ENCODE results near the gene RPP25L.
"Not testable (repeated sequence)": the region's sequence is repeated elsewhere in the genome, so short reads cannot be mapped to it uniquely, and the experiment has no call there.

The RPP25L gene, protein sequence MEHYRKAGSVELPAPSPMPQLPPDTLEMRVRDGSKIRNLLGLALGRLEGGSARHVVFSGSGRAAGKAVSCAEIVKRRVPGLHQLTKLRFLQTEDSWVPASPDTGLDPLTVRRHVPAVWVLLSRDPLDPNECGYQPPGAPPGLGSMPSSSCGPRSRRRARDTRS

DNA sequence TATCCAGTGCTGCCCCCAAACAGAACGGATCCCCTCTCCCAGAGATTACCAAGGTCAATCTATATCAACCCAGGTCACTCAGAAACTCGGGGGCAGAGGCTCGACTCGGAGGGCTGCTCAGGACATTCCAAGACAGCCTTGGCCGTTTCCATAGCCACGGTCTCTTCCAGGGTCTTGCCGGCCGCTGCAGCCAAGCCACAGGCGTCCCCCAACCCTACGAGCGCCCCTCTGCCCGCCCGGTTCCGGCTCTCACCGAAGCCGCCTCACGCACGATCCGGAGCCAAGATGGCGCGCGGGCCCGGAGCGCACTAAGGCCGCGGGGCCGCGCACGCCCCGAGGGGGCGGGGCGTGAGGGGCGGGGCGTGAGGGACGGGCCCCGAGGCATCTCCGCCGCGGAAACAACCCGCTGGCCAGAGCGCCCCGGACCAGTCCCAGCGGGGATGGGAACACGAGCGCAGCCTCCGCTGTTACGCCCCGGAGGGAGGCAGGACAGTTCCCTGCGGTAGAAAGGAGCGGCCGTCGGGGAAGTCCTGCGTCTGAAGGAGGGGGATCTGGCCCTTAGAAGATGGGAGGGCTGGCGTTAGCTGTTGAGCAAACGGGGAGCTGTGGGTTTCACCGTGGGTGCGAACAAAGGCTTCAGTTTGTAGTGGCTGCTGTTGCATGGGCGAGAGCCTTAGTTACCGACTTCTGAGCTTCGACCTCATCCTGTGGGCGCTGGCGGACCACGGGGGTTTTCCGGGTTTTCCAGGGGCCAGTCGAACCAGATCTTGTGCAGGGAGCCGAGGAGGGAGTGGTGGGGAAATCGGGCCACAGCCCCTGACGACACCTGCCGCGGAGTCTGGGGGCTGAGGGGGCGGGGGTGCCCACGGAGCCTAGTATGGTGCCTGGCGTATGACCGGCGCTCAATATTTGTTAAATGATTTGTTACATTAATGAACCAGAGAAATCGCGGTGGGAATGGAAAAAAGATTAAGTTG is at the start of gene RPP25L:
Gene RPP25L, minus strand, starts transcription at position 287 of the 977 bp plus-strand sequence. CDS start 801 bp downstream, outside the sequence.
- DNase-seq (ENCODE audit: low read depth), result peak; percentile 86

DNA sequence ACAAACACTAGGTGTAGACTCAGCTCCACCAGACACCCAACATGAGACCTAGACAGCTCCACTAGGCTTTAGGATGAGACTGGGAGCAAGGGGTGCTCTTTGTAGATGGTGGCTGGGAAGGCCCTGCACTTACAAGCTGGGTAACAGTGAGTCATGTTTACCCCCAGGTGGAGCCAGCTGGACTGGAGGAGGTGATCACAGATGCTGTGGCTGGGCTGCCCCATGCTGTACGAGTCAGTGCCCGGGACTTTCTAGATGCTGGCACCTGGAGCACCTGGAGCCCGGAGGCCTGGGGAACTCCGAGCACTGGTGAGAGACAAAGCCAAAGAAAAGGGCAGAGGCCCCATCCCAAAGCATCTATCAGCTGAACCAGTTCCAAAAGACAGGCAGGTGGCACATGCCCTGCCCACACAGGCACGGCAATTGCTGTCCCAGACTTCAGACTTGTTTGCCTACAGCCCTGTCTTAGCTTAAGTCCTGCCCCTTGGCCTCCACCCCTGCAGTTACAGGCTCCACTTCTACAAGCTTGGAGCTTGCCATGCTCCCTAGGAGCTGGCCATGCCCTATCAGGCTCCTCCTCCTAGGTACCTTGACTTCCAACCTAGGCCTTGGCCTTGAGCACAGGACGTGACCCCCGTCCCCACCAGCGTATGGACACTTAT is 47.8 kb upstream of the RPP25L start:
- no peak for DNase-seq (ENCODE audit: low read depth)

DNA sequence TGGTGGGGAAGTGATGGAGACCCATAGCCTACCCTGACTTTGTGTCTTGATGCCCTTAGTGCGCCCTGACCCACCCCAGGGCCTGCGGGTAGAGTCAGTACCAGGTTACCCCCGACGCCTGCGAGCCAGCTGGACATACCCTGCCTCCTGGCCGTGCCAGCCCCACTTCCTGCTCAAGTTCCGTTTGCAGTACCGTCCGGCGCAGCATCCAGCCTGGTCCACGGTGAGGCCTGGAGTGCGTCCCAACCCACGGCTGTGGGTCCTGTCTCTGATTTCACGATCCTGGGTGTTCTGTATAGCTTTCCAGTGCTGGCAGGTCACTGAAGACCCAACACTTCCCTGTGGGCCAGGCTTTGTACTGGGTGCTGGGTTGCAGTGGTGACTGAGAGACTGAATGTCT is 46.6 kb upstream of the RPP25L start:
- no peak for DNase-seq (ENCODE audit: low read depth)

DNA sequence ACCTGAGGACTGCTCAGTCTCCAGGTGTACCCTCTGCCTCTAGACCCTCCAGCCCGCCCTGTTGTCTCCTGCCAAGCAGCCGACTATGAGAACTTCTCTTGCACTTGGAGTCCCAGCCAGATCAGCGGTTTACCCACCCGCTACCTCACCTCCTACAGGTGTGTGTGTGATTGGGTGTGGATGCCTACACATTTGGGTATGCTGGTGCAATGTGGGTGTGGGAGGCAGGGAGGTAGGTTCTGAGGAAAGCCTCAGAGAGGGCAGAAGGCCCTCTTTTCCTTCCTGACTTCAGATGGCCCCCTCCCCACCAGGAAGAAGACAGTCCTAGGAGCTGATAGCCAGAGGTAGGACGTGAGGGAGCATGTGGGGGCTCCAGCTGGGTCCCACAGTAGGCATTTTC is 45.1 kb upstream of the RPP25L start:
- DNase-seq (ENCODE audit: low read depth), result no peak

DNA sequence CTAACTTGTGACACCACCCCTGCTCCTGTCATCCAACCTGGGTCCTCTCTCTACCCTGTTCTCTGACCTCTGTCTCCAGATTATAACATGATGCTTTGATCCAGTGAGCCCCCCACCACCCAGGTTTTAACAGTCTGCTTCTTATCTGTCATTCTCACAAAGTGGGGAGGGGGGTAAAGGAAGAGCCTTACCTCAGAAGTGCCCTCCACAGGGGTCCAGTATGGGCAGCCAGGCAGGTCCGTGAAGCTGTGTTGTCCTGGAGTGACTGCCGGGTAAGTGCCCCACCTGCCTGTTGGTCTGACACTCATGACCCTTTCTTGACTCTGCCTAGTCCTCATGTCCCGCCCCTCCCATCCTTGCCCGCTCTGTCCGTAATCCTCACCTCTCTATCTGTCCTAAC is 43.5 kb upstream of the RPP25L start:
- no peak for DNase-seq (ENCODE audit: low read depth)

DNA sequence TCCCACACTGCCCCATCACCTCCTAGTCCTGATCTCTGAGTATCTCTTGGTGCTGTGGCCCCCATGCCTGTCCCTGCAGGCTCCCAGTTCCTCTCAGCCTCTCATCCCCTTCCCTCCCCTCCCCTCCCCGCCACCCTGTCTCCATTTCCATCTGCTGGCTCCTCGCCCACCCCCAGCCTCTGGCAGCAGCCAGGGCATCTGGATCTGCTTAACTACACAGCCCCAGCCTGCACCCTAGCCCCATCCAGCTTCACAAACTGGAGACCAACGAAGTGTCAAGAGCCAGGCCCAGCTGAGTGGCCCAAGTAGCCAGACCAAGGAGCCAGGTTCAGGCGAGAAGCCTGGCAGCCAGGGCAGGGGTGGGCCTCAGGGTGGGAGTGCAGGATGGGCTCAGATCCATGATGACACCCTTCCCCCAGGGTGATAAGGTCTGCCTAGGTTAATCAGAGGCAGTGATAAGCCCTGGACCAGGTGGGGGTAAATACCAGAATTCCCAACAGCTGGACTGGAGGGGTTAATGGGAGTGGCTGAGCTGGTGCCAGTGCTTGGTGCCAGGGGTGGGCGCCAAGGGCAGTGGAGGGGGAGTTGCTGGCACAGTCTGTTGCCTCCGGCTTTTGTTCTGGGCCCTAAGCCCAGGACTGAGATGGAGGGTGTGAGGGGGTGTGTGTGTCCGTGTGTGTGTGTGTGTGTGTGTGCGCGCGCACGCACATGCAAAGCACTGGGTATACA is 42.6 kb upstream of the RPP25L start:
- DNase-seq (ENCODE audit: low read depth), result no peak

DNA sequence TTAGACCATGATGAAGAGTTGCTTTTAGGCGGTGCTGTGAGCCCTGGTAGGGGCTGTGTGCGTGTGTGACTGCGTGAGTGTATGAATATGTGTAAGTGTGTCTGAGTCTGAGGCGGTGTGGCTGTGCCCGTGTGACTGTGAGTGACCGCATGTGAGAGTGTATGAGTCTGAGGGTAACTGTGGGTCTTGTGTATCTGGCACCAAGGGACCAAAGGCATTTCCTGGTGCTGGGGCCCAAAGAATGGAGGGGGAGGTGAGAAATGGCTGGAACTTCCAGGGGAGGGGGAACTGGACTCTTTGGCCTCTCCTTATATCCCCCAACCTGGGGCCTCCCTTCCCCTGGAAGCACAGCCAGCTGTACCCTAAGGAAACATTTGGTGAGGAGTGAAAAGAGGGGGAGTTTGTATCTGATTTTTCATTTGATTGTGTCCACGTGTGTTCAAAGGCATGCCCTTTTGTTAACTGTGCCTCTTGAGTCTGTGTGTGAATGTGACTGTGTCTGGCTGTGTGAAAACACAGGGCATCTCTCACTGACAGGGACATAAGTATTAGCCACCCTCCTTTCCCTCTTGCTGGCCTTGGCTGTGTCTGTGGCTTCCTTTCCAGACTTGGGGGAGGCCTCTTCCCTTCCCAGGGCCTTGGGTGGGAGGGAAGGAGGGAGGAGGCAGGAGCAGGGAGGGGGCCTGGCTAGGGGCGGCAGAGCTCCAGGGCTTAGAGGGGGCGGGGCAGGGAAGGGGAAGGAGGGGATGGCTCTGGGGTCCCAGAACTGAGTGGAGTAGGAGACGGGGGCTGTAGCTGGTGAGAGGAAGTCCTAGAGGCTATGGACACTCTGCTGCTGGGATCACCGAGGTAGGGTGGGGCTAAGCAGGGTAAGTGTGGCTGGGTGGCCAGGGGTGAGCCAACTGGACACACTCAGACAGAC is 41.5 kb upstream of the RPP25L start:
- DNase-seq (ENCODE audit: low read depth), result no peak

DNA sequence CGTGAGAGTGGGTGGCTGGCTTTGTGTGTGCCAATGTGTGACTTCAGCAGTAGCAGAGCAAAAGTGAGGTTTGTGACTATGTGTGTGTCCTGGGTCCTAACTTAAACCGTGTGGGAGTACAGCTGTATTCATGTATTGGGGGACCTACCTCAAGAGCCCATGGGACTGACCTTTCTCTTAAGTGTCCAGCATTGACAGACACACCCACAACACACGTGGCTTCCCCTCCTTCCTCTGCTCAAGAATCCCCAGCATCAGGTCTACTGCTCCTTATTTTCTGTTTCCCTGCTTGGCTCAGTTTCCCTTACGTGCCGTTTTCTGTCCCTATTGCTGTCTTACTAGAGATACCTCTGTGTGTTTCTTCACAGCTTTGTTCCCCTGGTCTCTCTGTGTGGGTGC is 40.7 kb upstream of the RPP25L start:
- no peak for DNase-seq (ENCODE audit: low read depth)

DNA sequence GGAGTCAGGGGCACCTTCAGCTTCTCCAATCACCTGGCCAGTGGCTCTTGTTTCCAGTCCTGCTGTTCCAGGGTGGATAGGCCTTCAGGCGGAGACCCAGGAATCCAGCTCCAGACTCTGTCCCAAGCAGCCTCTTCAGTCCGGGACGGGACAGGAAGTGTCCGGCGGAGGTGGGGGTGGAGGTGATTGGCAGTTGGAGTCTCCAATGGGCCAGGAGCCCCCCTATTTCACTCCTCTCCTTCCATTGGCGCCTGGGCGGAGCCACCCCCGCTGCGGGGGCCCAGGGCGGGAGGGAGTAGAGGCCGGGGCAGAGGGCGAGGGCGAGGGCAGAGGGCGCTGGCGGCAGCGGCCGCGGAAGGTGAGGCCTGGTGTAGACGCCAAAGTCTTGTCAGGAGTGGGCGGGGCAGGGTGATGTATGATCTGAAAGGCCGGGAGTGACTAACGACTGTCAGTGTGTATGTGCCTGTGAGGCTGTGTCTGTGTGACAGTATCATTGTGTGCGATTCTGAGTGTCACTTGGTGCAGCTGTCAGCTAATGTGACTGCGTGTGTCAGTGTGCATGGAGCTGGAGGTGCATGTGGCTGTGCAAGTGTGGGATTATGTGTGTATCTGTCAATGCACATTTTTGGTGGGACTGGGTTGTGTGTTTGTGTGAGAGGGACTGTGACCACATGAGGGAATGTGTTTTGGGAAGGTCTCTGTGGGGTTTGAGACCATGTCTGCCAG is 40.1 kb upstream of the RPP25L start, which contains the start of gene IL11RA:
Gene IL11RA, plus strand, starts transcription at position 310 of the 726 bp plus-strand sequence. CDS start 3,033 bp downstream, outside the sequence.
- DNase-seq (ENCODE audit: low read depth), result no peak

DNA sequence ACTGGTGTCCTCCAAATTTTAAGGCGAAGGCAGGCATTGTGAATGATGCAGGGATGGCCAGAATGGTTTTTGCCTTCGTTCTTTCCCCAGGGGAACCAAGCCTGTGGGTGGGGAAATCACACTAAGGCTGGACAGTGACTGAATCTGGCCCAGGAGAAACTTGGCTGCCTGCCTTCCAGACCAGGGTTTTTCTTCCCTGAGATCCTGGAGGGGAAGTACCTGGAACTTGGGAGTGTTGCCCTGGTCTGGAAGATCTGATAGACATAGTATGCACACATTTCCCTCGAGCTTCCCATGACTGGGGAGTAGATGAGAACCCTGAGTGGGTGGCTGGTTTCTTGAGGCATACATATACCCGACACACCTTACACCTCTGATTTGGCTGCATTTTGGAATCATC is 39.4 kb upstream of the RPP25L start:
- DNase-seq (ENCODE audit: low read depth), result no peak

DNA sequence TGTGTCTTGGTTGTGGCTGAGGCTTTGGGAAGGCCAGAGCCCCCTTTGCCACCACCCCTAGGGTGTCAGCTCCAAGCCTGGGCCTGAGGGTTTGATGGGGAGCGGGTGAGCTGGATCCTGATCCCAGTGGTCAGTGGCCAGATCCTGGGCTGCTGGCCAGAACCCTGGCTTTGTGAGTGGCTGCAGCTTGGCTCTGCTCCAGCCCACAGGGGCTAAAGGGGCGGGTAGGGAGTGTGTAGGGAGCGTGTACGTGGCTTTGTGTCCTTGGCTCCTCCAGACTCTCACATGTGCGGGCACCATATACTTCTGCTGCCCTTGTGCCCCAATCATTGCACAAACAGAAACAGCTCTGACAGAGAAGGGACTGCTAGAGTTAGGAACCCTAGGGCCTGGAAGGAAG is 38.9 kb upstream of the RPP25L start:
- no peak for DNase-seq (ENCODE audit: low read depth)

DNA sequence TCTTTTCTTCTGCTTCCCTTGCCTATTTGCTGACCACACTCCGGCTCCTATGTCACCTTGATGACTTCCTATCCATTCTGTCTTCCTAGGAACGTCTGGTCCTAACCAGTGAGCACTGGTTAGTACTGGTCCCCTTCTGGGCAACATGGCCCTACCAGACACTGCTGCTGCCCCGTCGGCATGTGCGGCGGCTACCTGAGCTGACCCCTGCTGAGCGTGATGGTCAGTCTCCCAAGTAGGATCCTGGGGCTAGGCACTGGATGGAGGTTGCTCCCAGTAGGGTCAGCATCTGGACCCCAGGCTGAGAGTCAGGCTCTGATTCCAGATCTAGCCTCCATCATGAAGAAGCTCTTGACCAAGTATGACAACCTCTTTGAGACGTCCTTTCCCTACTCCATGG is 36.8 kb upstream of the RPP25L start:
- no peak for DNase-seq (ENCODE audit: low read depth)

DNA sequence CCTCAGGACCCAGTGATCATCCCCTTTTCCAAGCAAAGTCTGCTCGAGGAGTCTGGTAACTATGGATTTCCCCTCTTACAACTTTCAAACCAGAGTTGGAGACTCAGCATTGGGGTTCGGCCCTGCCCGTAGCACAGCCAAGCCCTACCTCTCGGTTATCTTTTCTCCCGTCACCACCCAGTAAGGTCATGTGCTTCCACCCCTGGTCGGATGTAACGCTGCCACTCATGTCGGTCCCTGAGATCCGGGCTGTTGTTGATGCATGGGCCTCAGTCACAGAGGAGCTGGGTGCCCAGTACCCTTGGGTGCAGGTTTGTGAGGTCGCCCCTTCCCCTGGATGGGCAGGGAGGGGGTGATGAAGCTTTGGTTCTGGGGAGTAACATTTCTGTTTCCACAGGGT is 35.8 kb upstream of the RPP25L start:
- no peak for DNase-seq (ENCODE audit: low read depth)

DNA sequence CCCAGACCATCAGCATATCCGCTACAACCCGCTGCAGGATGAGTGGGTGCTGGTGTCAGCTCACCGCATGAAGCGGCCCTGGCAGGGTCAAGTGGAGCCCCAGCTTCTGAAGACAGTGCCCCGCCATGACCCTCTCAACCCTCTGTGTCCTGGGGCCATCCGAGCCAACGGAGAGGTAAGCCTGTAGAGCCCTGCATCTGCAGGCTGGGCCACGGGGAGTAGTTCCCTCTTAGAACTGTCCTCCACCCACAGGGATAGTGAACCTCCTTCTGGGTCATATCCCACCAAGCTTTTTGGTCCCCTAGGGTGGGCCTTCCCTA is 35.1 kb upstream of the RPP25L start:
- DNase-seq (ENCODE audit: low read depth), result no peak

DNA sequence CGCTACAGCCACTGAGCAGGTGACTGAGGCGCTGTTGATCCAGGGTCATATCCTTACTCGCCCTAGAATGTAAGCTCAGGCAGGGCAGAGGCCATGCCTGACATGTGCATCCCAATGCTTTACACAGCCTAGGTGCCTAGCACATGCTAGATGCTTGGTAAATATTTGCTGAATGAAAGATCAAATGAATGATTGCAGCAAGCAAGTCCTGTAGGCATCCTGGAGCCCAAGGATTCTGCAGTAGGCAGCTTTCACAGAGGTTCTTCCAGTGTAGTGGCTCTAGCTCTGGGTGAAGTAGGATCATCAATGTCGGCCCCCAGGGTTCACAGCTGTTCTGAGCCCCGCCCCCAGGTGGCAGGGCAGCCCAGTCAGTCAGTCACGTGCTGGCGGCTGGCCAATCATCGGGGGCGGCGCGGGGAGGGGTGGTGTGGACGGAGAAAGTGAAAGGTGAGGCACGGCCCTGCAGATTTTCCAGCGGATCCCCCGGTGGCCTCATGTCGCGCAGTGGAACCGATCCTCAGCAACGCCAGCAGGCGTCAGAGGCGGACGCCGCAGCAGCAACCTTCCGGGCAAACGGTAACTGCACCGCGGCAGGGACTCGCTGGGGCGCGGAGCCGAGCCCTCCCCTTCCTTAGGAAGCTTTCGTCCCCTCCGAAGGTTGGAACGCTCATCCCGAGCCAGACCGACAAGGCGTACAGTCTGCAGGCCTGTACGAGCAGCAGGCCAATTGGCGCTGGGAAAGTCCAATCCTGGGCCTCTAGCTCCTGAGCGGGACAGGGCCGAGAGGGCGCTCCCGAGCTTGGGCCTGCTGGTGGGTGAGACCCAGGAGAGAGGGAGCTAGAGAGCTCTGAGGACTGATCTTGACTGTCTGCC is 34.5 kb upstream of the RPP25L start, which contains the start of gene GALT:
Gene GALT, plus strand, starts transcription at position 465 of the 873 bp plus-strand sequence. Its CDS starts 30 bp downstream, at position 495.
- peak; percentile 99 for DNase-seq (ENCODE audit: low read depth)

DNA sequence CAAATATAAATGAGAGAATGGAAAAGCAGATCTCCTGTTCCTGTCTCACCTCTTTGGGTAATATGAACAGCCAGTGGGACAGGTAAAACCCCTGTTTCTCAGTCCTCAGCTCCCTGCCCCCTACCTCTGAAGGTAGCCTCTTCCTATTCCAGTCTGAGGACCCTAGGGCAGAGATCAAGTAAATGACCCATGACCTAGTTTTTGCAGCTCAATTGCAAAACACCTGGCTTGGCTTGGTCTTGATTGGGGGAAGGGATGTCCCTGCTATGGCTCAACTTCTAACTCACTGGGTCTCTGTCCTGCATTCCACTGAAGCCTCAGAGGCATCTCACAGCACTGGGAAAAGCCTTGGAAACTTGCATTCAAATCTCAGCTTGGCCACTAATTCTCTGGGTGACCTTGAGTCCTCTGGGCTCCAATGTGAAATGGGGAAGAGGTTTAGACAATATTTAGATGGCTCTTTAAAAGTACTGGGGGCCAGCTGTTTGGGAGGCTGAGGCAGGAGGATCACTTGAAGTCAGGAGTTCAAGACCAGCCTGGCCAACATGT is 32.9 kb upstream of the RPP25L start:
- DNase-seq (ENCODE audit: low read depth), result no peak

DNA sequence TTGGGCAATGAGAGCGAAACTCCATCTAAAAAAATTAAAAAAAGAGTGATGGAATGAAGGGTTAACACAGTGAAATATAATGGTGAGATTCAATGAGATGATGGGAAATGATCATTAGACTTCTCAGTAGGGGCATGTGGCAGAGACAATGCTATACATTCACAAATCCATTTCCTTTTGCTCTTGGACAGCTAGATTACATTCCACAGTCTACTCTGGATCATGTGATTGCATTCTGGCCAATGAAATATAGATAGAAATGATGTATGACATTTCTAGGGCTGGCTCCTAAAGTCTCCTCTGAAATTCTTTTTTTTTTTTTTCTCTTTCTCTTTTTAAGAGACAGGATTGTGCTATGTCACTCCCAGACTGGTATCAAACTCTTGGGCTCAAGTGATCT is 30.8 kb upstream of the RPP25L start:
- DNase-seq (ENCODE audit: low read depth), result no peak

DNA sequence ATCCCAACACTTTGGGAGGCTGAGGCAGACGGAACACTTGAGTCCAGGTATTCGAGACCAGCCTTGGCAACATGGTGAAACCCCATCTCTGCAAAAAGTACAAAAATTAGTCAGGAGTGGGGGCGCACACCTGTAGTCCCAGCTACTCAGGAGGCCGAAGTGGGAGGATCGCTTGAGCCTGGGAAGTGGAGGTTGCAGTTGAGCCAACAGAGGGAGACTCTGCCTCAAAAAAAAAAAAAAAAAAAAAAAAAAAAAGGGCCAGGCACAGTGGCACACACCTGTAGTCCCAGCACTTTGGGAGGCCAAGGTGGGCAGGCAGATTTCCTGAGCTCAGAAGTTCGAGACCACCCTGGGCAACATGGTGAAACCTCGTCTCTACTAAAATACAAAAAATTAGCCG is 27.4 kb upstream of the RPP25L start:
- DNase-seq (ENCODE audit: low read depth), result not testable (repeated sequence)

DNA sequence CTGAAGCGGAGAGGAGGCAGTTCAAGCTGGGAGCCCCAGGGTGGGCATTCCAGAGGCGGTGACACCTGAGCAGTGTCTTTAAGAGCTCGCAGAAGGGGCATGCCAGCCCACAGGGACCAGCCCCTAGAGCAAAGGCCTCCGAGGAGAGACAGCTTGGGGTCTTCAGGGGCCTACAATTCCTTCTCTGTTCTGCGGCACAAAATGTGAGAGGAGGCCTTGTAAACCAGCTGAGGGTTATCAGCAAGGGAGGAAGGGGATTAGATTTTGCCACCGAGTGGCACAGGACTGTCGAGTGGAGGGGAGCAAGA is 26.2 kb upstream of the RPP25L start:
- no peak for DNase-seq (ENCODE audit: low read depth)

Measured in activated T-cell treated with anti-CD3 and anti-CD28 coated beads for 1 hour (primary cell).